ENCODE data around the gene ARID4A.

ARID4A gene

DNA sequence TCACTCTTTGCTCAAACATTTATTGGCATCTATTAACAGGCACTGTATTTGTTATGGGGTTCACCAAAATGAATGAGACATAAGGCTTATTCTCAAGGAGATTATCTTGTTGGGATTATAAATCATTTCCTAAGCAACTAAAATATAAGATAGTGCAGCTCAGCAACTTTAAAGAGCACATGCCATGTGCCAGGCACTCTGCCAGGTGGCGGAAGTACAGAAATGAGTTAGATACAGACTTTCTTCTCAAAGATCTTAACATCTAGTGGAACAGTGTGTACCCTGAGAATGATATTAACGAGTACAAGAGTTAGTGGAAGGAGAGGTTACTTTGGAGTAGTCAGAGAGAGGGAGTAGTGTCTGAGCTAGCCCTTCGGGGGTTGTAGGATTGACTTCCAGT is 68.9 kb downstream of the ARID4A start:
- no peak for TF ChIP-seq ARNTL (CRISPR knock-in tag; IDR thresholded peaks at IDR 0.05; ENCODE audit: borderline replicate concordance, low read depth)
- no peak for TF ChIP-seq ISL1 (CRISPR knock-in tag; IDR thresholded peaks at IDR 0.05)
- TF ChIP-seq ZNF8 (CRISPR knock-in tag; IDR thresholded peaks at IDR 0.05) = no peak
- no peak for TF ChIP-seq TOX (CRISPR knock-in tag; IDR thresholded peaks at IDR 0.05; ENCODE audit: borderline replicate concordance)
- TF ChIP-seq, protein P1, sequence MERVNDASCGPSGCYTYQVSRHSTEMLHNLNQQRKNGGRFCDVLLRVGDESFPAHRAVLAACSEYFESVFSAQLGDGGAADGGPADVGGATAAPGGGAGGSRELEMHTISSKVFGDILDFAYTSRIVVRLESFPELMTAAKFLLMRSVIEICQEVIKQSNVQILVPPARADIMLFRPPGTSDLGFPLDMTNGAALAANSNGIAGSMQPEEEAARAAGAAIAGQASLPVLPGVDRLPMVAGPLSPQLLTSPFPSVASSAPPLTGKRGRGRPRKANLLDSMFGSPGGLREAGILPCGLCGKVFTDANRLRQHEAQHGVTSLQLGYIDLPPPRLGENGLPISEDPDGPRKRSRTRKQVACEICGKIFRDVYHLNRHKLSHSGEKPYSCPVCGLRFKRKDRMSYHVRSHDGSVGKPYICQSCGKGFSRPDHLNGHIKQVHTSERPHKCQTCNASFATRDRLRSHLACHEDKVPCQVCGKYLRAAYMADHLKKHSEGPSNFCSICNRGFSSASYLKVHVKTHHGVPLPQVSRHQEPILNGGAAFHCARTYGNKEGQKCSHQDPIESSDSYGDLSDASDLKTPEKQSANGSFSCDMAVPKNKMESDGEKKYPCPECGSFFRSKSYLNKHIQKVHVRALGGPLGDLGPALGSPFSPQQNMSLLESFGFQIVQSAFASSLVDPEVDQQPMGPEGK (CRISPR knock-in tag; IDR thresholded peaks at IDR 0.05; ENCODE audit: borderline replicate concordance) = no peak
- no peak for TF ChIP-seq OSR1 (CRISPR knock-in tag; IDR thresholded peaks at IDR 0.05)
- TF ChIP-seq TCF4 (CRISPR knock-in tag; IDR thresholded peaks at IDR 0.05; ENCODE audit: borderline replicate concordance) = no peak
- no peak for TF ChIP-seq PPARA (CRISPR knock-in tag; IDR thresholded peaks at IDR 0.05; ENCODE audit: borderline replicate concordance)
- TF ChIP-seq ZNF70 (CRISPR knock-in tag; IDR thresholded peaks at IDR 0.05) = no peak
- no peak for TF ChIP-seq BACH2 (CRISPR knock-in tag; IDR thresholded peaks at IDR 0.05; ENCODE audit: borderline replicate concordance)
- TF ChIP-seq ESRRG (CRISPR knock-in tag; IDR thresholded peaks at IDR 0.05) = no peak
- TF ChIP-seq, protein P2, sequence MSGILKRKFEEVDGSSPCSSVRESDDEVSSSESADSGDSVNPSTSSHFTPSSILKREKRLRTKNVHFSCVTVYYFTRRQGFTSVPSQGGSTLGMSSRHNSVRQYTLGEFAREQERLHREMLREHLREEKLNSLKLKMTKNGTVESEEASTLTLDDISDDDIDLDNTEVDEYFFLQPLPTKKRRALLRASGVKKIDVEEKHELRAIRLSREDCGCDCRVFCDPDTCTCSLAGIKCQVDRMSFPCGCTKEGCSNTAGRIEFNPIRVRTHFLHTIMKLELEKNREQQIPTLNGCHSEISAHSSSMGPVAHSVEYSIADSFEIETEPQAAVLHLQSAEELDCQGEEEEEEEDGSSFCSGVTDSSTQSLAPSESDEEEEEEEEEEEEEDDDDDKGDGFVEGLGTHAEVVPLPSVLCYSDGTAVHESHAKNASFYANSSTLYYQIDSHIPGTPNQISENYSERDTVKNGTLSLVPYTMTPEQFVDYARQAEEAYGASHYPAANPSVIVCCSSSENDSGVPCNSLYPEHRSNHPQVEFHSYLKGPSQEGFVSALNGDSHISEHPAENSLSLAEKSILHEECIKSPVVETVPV (CRISPR knock-in tag; IDR thresholded peaks at IDR 0.05) = no peak
- no peak for TF ChIP-seq CSDC2 (CRISPR knock-in tag; IDR thresholded peaks at IDR 0.05)
- no peak for TF ChIP-seq SNAI2 (CRISPR knock-in tag; IDR thresholded peaks at IDR 0.05)

DNA sequence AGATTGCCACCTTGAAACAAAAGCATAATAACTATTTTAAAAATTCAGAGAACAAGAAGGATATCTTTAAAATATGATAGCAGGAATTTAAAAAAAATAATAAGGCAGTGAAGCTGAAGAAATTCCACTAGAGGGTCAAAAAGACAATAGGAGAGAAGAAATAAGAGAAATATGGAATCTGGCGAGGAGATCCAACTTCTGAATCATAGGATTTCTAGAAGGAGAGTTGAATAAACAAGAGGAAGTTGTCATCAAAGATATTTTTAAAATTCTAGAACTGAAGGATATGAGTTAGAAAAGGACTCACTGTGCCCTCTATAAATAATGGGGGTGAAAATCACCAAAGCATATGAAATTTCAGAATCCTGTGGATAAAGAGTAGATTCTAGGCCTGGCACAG is 70.6 kb downstream of the ARID4A start:
- ATAC-seq = no peak
- TF ChIP-seq RARB (CRISPR knock-in tag; IDR thresholded peaks at IDR 0.05) = no peak
- no peak for TF ChIP-seq ZNF70 (CRISPR knock-in tag; IDR thresholded peaks at IDR 0.05)
- no peak for TF ChIP-seq TCF4 (CRISPR knock-in tag; IDR thresholded peaks at IDR 0.05; ENCODE audit: borderline replicate concordance)
- TF ChIP-seq, protein P3, sequence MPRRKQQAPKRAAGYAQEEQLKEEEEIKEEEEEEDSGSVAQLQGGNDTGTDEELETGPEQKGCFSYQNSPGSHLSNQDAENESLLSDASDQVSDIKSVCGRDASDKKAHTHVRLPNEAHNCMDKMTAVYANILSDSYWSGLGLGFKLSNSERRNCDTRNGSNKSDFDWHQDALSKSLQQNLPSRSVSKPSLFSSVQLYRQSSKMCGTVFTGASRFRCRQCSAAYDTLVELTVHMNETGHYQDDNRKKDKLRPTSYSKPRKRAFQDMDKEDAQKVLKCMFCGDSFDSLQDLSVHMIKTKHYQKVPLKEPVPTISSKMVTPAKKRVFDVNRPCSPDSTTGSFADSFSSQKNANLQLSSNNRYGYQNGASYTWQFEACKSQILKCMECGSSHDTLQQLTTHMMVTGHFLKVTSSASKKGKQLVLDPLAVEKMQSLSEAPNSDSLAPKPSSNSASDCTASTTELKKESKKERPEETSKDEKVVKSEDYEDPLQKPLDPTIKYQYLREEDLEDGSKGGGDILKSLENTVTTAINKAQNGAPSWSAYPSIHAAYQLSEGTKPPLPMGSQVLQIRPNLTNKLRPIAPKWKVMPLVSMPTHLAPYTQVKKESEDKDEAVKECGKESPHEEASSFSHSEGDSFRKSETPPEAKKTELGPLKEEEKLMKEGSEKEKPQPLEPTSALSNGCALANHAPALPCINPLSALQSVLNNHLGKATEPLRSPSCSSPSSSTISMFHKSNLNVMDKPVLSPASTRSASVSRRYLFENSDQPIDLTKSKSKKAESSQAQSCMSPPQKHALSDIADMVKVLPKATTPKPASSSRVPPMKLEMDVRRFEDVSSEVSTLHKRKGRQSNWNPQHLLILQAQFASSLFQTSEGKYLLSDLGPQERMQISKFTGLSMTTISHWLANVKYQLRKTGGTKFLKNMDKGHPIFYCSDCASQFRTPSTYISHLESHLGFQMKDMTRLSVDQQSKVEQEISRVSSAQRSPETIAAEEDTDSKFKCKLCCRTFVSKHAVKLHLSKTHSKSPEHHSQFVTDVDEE (CRISPR knock-in tag; IDR thresholded peaks at IDR 0.05) = no peak
- TF ChIP-seq PPARA (CRISPR knock-in tag; IDR thresholded peaks at IDR 0.05; ENCODE audit: borderline replicate concordance) = no peak
- no peak for TF ChIP-seq ZFP3 (CRISPR knock-in tag; IDR thresholded peaks at IDR 0.05)
- no peak for TF ChIP-seq ZFP30 (CRISPR knock-in tag; IDR thresholded peaks at IDR 0.05)
- TF ChIP-seq OSR1 (CRISPR knock-in tag; IDR thresholded peaks at IDR 0.05) = no peak
- TF ChIP-seq, protein P4, sequence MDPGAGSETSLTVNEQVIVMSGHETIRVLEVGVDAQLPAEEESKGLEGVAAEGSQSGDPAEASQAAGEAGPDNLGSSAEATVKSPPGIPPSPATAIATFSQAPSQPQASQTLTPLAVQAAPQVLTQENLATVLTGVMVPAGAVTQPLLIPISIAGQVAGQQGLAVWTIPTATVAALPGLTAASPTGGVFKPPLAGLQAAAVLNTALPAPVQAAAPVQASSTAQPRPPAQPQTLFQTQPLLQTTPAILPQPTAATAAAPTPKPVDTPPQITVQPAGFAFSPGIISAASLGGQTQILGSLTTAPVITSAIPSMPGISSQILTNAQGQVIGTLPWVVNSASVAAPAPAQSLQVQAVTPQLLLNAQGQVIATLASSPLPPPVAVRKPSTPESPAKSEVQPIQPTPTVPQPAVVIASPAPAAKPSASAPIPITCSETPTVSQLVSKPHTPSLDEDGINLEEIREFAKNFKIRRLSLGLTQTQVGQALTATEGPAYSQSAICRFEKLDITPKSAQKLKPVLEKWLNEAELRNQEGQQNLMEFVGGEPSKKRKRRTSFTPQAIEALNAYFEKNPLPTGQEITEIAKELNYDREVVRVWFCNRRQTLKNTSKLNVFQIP (CRISPR knock-in tag; IDR thresholded peaks at IDR 0.05; ENCODE audit: borderline replicate concordance, low read depth) = no peak
- TF ChIP-seq CSDC2 (CRISPR knock-in tag; IDR thresholded peaks at IDR 0.05) = no peak
- TF ChIP-seq SNAI2 (CRISPR knock-in tag; IDR thresholded peaks at IDR 0.05) = no peak
- TF ChIP-seq ZNF8 (CRISPR knock-in tag; IDR thresholded peaks at IDR 0.05) = no peak
- no peak for TF ChIP-seq ISL1 (CRISPR knock-in tag; IDR thresholded peaks at IDR 0.05)

More for the DNA sequence above, 68.9 kb downstream of the ARID4A start:
- ATAC-seq = no peak

DNA sequence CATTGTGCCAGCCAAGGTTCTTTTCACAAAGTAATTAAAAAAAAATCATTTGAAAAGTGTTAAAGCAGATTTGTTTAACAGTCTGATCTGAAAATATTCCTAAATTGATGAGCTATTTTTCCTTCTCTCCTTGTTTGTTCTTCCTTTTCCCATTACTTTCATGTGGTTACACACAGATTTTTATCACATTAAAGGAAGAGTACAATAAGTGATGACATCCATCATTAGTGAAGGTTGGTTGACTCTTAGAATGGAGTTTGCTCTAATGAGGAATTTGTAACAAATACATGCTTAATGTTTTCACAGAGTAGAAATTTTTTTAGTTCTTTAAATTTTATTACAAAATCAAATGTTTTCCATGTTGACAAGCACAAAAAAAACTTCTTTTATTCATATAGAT is 78.4 kb downstream of the ARID4A start:
- no peak for TF ChIP-seq SNAI2 (CRISPR knock-in tag; IDR thresholded peaks at IDR 0.05)
- TF ChIP-seq TOX (CRISPR knock-in tag; IDR thresholded peaks at IDR 0.05; ENCODE audit: borderline replicate concordance) = no peak
- TF ChIP-seq ZFP3 (CRISPR knock-in tag; IDR thresholded peaks at IDR 0.05) = no peak
- no peak for TF ChIP-seq PPARA (CRISPR knock-in tag; IDR thresholded peaks at IDR 0.05; ENCODE audit: borderline replicate concordance)
- TF ChIP-seq, protein P3 (CRISPR knock-in tag; IDR thresholded peaks at IDR 0.05) = no peak
- TF ChIP-seq ZNF70 (CRISPR knock-in tag; IDR thresholded peaks at IDR 0.05) = no peak
- no peak for TF ChIP-seq BACH2 (CRISPR knock-in tag; IDR thresholded peaks at IDR 0.05; ENCODE audit: borderline replicate concordance)
- TF ChIP-seq ZC3H10 (CRISPR knock-in tag; IDR thresholded peaks at IDR 0.05) = no peak
- ATAC-seq = no peak
